ENCODE results near the gene VTCN1. TPM values are rescaled to one million over a fixed set of nuclear protein-coding genes. Genes with fewer than 3 reads are reported as not detected.

VTCN1 gene
- total RNA-seq, 2 donors from 2014 or later, result not detected

- DNase-seq, result no peak
- Histone ChIP-seq H3K36me3 (no peaks in the 10 kb centered on the region), H3K4me3 (no peak overlapping the region), H3K9ac (ENCODE audit: low read depth in 2 of 2, low read length in 2 of 2) (no peak overlapping the region), H3K27me3 (no peaks in the 10 kb centered on the region), H3K27ac (no peak overlapping the region), H3K4me1 (no peaks in the 10 kb centered on the region), H3K9me3 (no peaks in the 10 kb centered on the region)
- intact Hi-C loops (cut with DNase I), result no loop called here
- TF ChIP-seq, protein P1, sequence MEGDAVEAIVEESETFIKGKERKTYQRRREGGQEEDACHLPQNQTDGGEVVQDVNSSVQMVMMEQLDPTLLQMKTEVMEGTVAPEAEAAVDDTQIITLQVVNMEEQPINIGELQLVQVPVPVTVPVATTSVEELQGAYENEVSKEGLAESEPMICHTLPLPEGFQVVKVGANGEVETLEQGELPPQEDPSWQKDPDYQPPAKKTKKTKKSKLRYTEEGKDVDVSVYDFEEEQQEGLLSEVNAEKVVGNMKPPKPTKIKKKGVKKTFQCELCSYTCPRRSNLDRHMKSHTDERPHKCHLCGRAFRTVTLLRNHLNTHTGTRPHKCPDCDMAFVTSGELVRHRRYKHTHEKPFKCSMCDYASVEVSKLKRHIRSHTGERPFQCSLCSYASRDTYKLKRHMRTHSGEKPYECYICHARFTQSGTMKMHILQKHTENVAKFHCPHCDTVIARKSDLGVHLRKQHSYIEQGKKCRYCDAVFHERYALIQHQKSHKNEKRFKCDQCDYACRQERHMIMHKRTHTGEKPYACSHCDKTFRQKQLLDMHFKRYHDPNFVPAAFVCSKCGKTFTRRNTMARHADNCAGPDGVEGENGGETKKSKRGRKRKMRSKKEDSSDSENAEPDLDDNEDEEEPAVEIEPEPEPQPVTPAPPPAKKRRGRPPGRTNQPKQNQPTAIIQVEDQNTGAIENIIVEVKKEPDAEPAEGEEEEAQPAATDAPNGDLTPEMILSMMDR (IDR thresholded peaks at IDR 0.05), result no peak
Measured at GRCh38 chr1:117094841-117095604, 115.7 kb downstream of the VTCN1 start.

GRCh38 chr1:117093870-117094621, 116.7 kb downstream of the VTCN1 start:
- Histone ChIP-seq H3K27ac (peak overlapping the region; percentile 19), H3K9ac (ENCODE audit: low read depth in 2 of 2, low read length in 2 of 2) (no peak overlapping the region), H3K4me3 (no peak overlapping the region), H3K9me3 (no peaks in the 10 kb centered on the region), H3K36me3 (no peaks in the 10 kb centered on the region), H3K4me1 (no peaks in the 10 kb centered on the region), H3K27me3 (no peaks in the 10 kb centered on the region)
- DNase-seq, result no peak
- TF ChIP-seq, protein P1 (IDR thresholded peaks at IDR 0.05), result no peak
- intact Hi-C loops (cut with DNase I), result no loop called here

Small RNAs within 50 kb of the gene (microRNA-seq; reads per million reads assigned to microRNA genes)
- gene MIR942, result 44.7 reads per million, percentile 42 among the genes with 10 or more reads in this experiment

Other genes with a start within 250 kb of the VTCN1 start
- 1 to 10 TPM; 1.8 to 1.9 TPM for gene CD101, start 209.2 kb downstream of the VTCN1 start, total RNA-seq
- 10 to 100 TPM; 25.0 to 50.5 TPM for gene TTF2, start 150.6 kb downstream of the VTCN1 start, total RNA-seq
- gene TRIM45, start 89.2 kb downstream of the VTCN1 start, total RNA-seq, result 1 to 10 TPM; 1.2 to 4.1 TPM
- gene MAN1A2, start 156.5 kb upstream of the VTCN1 start, total RNA-seq, result 10 to 100 TPM; 27.9 to 35.7 TPM

Measured in colonic mucosa (tissue), 4 donors.